Epithelial cell of proximal tubule (primary cell): ENCODE results near the gene TNNI2. TPM values are rescaled to one million over a fixed set of nuclear protein-coding genes. Genes with fewer than 3 reads are reported as not detected.

Source experiments
- DNase-seq: peaks from one replicate; pipeline ENCODE4 v3.0.0-alpha.2; 2011; ENCODE audit warnings: low read depth
- H3K4me3 ChIP-seq: 2 replicates; pipeline ENCODE4 v1.5.1; 2011; ENCODE audit warnings: low read depth, mild to moderate bottlenecking, low read length
- total RNA-seq: library from RNA; depleted of rRNA; stranded (reverse); fragments of >200 nt; gene quantifications from 2 replicates; pipeline ENCODE4 v1.2.3, GENCODE V29; 2015
- TF ChIP-seq, protein P1 (sequence below): conservative IDR thresholded peaks from 2 replicates; pipeline ENCODE4 v1.5.1; 2012; ENCODE audit warnings: low read depth, mild to moderate bottlenecking, low read length

Gene TNNI2
- total RNA-seq, 1 donor from 2014 or later: not detected

DNA sequence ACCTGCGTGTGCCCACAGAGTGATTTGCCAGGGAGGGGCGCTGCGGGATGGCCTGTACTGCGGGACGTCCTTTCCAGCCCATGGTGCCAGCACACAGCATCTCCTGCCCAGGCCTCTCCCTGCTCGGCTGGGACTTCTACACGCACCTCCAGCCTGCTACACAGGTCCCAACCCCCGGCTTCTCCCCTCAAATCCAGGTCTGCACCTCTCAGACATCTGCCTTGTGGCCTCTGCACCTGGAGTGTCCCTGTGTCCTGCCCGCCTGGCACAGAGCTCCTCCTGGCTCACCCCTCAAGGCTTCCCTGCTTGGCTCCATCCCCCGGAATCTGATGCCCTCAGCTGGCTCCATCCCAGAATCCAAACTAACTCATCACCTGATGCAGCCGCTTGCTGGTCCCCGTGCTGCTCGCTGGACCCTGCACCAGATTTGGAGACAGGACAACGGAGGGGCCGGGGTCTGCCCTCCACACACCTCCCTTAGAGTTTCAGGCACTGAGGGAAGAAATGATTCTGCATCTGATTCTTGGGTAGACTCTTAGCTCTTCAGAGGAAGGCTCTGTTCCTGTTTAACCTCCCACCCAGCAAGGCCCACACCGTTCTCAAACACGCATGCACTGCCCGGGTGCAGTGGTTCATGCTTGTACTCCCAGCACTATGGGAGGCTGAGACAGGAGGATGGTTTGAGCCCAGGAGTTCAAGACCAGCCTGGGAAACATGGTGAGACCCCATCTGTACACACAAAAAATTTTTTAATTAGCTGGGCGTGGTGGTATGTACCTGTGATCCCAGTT lies 10.1 kb downstream of the TNNI2 start:
- DNase-seq: no peak
- TF ChIP-seq, protein P1, sequence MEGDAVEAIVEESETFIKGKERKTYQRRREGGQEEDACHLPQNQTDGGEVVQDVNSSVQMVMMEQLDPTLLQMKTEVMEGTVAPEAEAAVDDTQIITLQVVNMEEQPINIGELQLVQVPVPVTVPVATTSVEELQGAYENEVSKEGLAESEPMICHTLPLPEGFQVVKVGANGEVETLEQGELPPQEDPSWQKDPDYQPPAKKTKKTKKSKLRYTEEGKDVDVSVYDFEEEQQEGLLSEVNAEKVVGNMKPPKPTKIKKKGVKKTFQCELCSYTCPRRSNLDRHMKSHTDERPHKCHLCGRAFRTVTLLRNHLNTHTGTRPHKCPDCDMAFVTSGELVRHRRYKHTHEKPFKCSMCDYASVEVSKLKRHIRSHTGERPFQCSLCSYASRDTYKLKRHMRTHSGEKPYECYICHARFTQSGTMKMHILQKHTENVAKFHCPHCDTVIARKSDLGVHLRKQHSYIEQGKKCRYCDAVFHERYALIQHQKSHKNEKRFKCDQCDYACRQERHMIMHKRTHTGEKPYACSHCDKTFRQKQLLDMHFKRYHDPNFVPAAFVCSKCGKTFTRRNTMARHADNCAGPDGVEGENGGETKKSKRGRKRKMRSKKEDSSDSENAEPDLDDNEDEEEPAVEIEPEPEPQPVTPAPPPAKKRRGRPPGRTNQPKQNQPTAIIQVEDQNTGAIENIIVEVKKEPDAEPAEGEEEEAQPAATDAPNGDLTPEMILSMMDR: no peak
- H3K4me3 ChIP-seq: no peak overlapping the region

DNA sequence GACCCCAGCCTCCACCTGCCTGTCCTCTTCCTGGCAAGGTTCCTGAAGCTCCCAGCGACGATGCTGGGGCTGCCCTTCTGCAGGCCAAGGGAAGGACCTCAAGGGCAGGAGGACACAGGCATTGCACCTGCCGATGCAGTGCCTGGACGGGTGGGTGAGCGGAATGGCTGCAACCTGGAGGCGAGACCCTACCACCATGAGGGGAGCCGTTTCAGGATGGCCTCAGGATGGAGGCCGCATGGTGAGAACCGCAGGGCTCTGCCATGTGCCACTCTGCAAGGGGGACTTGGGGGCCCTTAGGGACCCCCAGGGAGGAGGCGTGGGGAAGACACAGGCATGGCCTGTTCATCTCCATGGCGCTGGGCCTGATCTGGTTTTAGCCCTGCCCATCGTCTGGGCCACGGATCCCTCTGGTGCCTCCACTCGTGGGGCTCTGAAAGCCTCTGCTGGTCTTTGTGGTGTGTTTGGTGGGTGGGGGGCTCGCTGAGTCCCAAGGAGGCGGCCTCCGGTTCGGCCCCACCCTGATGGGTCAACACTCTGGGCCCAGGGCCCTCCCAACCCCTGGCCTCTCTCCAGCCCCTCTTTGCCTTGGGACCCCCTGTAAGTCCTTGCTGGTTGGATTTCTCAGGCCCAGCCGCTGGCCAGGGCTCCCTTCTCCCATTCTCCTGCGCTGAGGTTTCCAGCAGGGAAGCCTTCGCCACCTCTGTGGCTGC lies 12.8 kb downstream of the TNNI2 start:
- no peak for DNase-seq
- TF ChIP-seq, protein P1: no peak
- H3K4me3 ChIP-seq: no peak overlapping the region

DNA sequence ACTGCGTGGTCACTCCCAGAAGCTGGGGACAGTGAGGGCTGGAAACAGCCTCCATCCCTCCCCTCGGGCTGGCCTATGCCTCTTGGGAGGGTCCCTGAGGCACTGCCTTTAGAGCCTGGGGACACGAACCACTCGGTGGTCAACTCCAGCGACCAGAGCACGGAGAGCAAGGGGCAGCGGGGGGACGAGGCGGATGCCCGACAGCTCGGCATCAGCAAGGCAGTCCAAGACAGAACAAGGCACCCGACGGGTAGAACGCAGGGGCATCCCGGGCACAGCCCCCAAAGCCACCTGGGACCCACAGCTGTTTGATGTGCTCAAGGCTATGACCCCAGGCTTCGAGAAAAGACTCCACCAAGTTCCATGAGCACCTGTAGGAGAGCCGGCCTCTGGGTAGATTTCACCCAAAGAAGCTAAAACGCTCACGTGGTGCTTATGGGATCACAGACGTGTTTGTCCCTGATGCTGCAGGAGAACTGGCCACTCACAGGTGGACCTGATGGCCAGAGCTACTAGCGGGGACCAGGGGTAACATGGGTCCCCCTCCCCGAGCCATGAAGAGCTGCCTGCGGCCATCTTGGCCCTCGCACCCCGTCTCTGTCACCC lies 13.6 kb downstream of the TNNI2 start:
- TF ChIP-seq, protein P1: no peak
- no peak for DNase-seq
- H3K4me3 ChIP-seq: no peak overlapping the region

DNA sequence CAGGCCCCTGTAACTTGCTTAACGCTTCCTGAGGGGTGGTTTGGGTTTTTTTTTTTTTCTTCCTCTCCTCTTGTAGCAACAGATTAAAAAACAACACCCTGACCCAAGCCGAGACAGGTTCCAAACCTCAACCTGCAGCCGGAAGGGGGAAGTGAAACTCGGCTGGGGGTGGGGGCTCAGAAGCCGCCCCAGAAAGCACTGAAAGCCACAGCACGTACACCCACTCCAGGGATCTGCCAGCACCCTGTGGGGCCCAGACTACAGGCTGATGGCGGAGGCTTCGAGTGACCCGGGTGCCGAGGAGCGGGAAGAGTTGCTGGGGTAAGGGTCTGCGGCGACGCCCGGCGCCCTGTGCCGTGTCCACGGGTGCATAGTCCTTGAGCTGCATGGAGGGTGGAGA lies 14.1 kb downstream of the TNNI2 start, which contains the start of gene LSP1:
TSS of gene LSP1 (plus strand) at position 208 of the 400 bp plus-strand sequence. CDS start at position 269, 61 bp downstream.
- TF ChIP-seq, protein P1: no peak
- H3K4me3 ChIP-seq: no peak within 1 kb of the TSS
- no peak for DNase-seq

DNA sequence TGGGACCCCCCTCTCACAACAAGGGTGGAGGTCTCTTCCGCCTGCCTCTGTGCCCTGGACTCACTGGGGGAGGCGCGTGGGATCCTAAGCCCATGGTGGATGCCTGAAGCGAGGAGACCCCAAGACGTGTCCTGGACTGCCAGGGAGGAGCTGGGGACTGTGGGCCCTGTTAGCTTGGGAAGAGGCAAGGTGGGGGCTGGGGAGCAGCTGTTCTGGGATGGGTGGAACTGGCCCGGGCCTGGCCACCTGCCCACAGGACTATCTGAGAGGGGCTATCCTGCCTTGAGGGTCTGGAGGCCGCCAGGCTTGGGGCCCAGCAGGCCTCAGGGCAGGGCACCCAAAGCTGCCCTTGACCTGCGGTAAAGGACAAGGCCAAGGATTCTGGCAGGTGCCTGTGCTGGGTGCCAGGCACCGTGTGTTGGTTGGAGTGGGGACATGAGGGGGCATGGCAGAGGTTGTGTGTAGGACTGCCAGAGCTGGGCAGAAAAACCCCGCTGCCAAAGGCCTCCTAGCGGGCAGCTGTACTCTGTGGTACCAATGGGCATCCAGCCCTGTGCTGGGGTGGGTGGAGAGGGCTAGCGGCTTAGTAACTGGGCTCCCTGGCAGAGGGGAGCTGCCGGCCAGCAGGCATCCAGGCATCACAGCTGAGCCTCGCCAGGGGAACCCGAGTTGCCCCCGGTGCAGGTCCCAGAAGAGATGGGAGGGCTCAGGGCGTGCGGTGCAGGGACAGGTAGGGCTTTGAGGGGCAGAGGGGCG lies 14.8 kb downstream of the TNNI2 start:
- no peak overlapping the region for H3K4me3 ChIP-seq
- TF ChIP-seq, protein P1: no peak
- no peak for DNase-seq

DNA sequence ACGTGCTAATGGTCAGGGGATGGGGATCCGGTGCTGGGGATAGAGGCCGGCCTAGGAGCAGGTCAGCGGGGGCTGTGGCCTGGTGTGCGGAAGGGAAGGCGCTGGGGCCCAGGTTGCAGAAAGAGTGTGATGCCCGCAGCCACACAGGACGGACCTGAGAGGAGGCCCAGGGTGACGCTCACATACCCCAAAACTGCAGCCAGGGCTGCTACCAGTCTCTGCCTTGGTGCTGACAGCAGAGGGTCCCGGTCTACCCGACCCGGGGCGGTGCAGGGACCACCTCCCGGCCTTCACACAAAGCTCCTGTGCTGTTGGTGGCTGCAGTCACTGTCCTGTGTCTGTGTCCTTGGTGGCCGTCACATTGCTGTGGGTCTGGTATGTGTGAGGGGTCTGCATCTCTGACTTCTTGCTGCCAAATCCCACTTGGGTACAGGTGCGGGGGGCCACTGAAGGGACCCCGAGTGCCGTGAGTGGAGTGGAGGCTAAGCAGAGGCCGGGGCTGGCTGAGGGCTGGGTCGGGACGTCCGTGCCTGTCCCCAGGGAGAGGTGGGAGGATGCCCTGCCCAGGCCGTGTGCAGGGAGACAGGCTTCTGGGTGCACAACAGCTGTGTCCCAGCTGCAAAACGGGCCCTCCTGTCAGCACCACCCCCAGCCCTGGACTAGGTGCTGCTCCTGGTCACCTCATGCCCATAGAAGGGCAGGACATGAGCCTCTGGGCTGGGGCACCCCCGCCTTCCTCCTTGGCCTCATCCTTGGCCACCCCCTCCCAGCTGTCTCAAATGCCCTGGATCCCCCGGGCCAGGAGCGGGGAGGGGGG lies 15.6 kb downstream of the TNNI2 start:
- TF ChIP-seq, protein P1: no peak
- H3K4me3 ChIP-seq: no peak overlapping the region
- DNase-seq: no peak
